HCT116 (cell line): ENCODE data around the gene MS4A15. TPM values are rescaled to one million over a fixed set of nuclear protein-coding genes. Genes with fewer than 3 reads are reported as not detected.

Source experiments
- ATAC-seq: fragments of 200-7000 bp; cut with Tn5 transposase; 2 replicates; pipeline ENCODE4 v1.9.1; 2020; ENCODE audit warnings: mild to moderate bottlenecking, moderate library complexity
- BruUV-seq: library from RNA; stranded (reverse); fragments of 400-500 nt; replicated peaks from 2 replicates; lab custom pipeline; 2021; lab: Mats Ljungman, UMichigan
- CTCF ChIA-PET: fragments of 300-600 bp; sonication (Branson Sonifier 250); formaldehyde crosslinking; loops from one replicate; lab custom pipeline; 2021; ENCODE audit warnings: antibody characterized with exemption; lab: Charles Lee
- POLR2A ChIA-PET: fragments of 300-600, 350-600 bp; sonication (Branson Sonifier 250); formaldehyde crosslinking; loops from one replicate; lab custom pipeline; 2021; ENCODE audit warnings: antibody characterized with exemption; lab: Charles Lee
- RAD21 ChIA-PET, 2 experiments: fragments of 300-600 bp; sonication (Branson Sonifier 250); formaldehyde crosslinking; loops; one replicate each; lab custom pipeline; 2023; ENCODE audit warnings: low total read pairs in 2 of 2; ENCODE audit not compliant: uncharacterized antibody in 2 of 2, unreplicated experiment in 2 of 2, low non-redundant PET in 1 of 2; lab: Charles Lee
- DNase-seq: peaks from one replicate; pipeline ENCODE4 v3.0.0-alpha.2; 2010; ENCODE audit warnings: low read depth, low spot score
- H2AFZ ChIP-seq: fragments of 200-600 bp; shearing (Covaris generic), sonication (generic); 2 replicates; pipeline ENCODE4 v1.6.1; 2017; ENCODE audit warnings: low read depth, mixed run types, mixed read lengths, antibody characterized with exemption, low read length; ENCODE audit not compliant: poor library complexity, severe bottlenecking
- H3K27ac ChIP-seq: 2 replicates; pipeline ENCODE4 v1.5.1; 2012; ENCODE audit warnings: low read depth, low read length
- H3K27me3 ChIP-seq: fragments of 200-600 bp; sonication (generic); 2 replicates; pipeline ENCODE4 v1.6.1; 2016; ENCODE audit warnings: mixed run types, low read length, mixed read lengths; ENCODE audit not compliant: insufficient read depth
- H3K36me3 ChIP-seq, 2 experiments: fragments of 200-500 bp in 1 of 2; fragments of 200-600 bp in 1 of 2; sonication (Bioruptor generic) in 1 of 2; sonication (generic) in 1 of 2; 2 replicates each; pipeline versions ENCODE4 v1.5.1 to v1.6.1; 2014 to 2016; ENCODE audit warnings: low read length in 2 of 2, inconsistent platforms in 1 of 2, mixed read lengths in 1 of 2, mixed run types in 1 of 2; ENCODE audit not compliant: insufficient read depth in 2 of 2, control insufficient read depth in 1 of 2
- H3K4me1 ChIP-seq, 2 experiments: fragments of 200-600 bp in 1 of 2; sonication (generic) in 1 of 2; 2 replicates each; pipeline versions ENCODE4 v1.5.1 to v1.6.1; 2012 to 2017; ENCODE audit warnings: low read length in 2 of 2, inconsistent platforms in 1 of 2, mild to moderate bottlenecking in 1 of 2, mixed read lengths in 1 of 2, mixed run types in 1 of 2, moderate library complexity in 1 of 2; ENCODE audit not compliant: insufficient read depth in 2 of 2, control insufficient read depth in 1 of 2
- H3K4me2 ChIP-seq: fragments of 200-600 bp; sonication (generic); 2 replicates; pipeline ENCODE4 v1.6.1; 2017; ENCODE audit warnings: mixed run types, low read length, mixed read lengths
- H3K4me3 ChIP-seq, 2 experiments: fragments of 200-600 bp in 1 of 2; sonication (generic) in 1 of 2; replicated peaks in 1 of 2; 2 replicates each; pipeline ENCODE4 v1.5.1; 2011 to 2016; ENCODE audit warnings: low read length in 2 of 2, control low read depth in 1 of 2, low read depth in 1 of 2, mild to moderate bottlenecking in 1 of 2, mixed read lengths in 1 of 2, mixed run types in 1 of 2
- H3K79me2 ChIP-seq: fragments of 200-600 bp; sonication (generic); 2 replicates; pipeline ENCODE4 v1.6.1; 2017; ENCODE audit warnings: mild to moderate bottlenecking, mixed run types, low read length, moderate library complexity, mixed read lengths; ENCODE audit not compliant: insufficient read depth
- H3K9ac ChIP-seq: fragments of 200-600 bp; sonication (generic); 2 replicates; pipeline ENCODE4 v1.6.1; 2016; ENCODE audit warnings: low read length, mixed read lengths
- H3K9me2 ChIP-seq: fragments of 200-600 bp; sonication (generic), shearing (Covaris generic); 2 replicates; pipeline ENCODE4 v1.6.1; 2017; ENCODE audit warnings: mixed run types, mild to moderate bottlenecking, moderate library complexity; ENCODE audit not compliant: insufficient read depth
- H3K9me3 ChIP-seq, 2 experiments: fragments of 200-500 bp in 1 of 2; fragments of 200-600 bp in 1 of 2; sonication (Bioruptor generic) in 1 of 2; sonication (generic) in 1 of 2; 2 replicates each; pipeline ENCODE4 v1.6.1; 2014 to 2017; ENCODE audit warnings: low read length in 2 of 2, mixed read lengths in 2 of 2, inconsistent platforms in 1 of 2, low read depth in 1 of 2, mild to moderate bottlenecking in 1 of 2, mixed run types in 1 of 2, moderate library complexity in 1 of 2; ENCODE audit not compliant: control insufficient read depth in 1 of 2, insufficient read depth in 1 of 2
- H4K20me1 ChIP-seq: fragments of 200-600 bp; sonication (generic), shearing (Covaris generic); 2 replicates; pipeline ENCODE4 v1.6.1; 2017; ENCODE audit warnings: mixed run types, mild to moderate bottlenecking, moderate library complexity; ENCODE audit not compliant: insufficient read depth
- ELF1 ChIP-seq: IDR thresholded peaks from 2 replicates; pipeline ENCODE4 v1.6.1; 2012; ENCODE audit warnings: low read depth, borderline replicate concordance
- EZH2phosphoT487 ChIP-seq: fragments of 200-600 bp; IDR thresholded peaks from 2 replicates; pipeline ENCODE4 v1.6.1; 2018; ENCODE audit warnings: antibody characterized with exemption, borderline replicate concordance
- YY1 ChIP-seq: IDR thresholded peaks from 2 replicates; pipeline ENCODE4 v1.6.1; 2011; ENCODE audit warnings: low read length, low read depth, moderate library complexity, mild to moderate bottlenecking; ENCODE audit not compliant: insufficient replicate concordance; ENCODE audit errors: extremely low read depth
- ZFX ChIP-seq: fragments of 450-650 bp; IDR thresholded peaks from 2 replicates; pipeline ENCODE4 v1.6.1; 2017
- intact Hi-C: fragments of 100-400 bp; cut with micrococcal nuclease; formaldehyde crosslinking; loops from 2 replicates; pipeline ENCODE4 v1.10.0; 2022
- total RNA-seq: library from RNA; stranded (reverse); gene quantifications from one replicate; pipeline ENCODE4 v1.2.1, GENCODE V29; 2021; ENCODE audit not compliant: unreplicated experiment
- TF ChIP-seq, protein P1 (sequence below), 3 experiments: fragments of 200-600 bp in 1 of 3; sonication (generic) in 1 of 3; IDR thresholded peaks in 2 of 3; conservative IDR thresholded peaks in 1 of 3; 2 replicates each; pipeline ENCODE4 v1.5.1; 2012 to 2017; ENCODE audit warnings: low read depth in 2 of 3, low read length in 2 of 3, antibody characterized with exemption in 1 of 3, borderline replicate concordance in 1 of 3, control low read depth in 1 of 3, mild to moderate bottlenecking in 1 of 3, mixed read lengths in 1 of 3, mixed run types in 1 of 3, moderate library complexity in 1 of 3; ENCODE audit not compliant: insufficient read depth in 1 of 3

The MS4A15 gene
- total RNA-seq, 1 experiment from 2014 or later, result 1.5 TPM

DNA sequence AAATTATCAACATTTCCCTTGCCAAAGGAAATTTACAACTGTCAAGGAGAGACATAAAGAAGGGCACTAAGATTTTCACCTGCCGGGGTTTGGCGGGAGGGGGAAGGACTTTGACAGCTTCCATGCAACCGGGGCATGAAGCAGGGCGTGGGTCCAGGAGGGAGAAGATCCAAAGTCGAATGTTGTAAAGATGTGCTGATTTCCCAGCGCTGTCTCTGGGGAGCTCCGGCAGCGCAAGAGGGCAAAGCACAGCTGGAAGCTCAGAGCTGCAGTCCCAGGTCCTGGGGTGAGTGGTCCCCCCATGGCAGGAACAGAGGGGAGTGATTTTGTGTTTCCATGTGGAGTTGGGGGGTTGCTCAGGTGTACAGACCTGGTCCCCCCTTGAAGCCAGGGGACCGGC lies 28.5 kb downstream of the MS4A15 start, which contains the start of gene MS4A10:
MS4A10 (plus strand) TSS at position 198 of the 400 bp plus-strand sequence. CDS start 5,003 bp downstream, outside the sequence.
- H3K9me2 ChIP-seq, result no peaks in the 10 kb centered on the region
- no peak within 1 kb of the TSS for H3K27ac ChIP-seq
- H3K36me3 ChIP-seq, result no peaks in the 10 kb centered on the region
- DNase-seq, result no peak
- no peak within 1 kb of the TSS for H3K4me2 ChIP-seq
- ChIA-PET CTCF (interaction anchor here (1.0 to 1.2 kb wide), 2 partner anchors 10 to 11 kb away, joined by 3 read pairs; no protein-coding TSS in a partner anchor), RAD21 (no interaction called here), POLR2A (no interaction called here)
- no peaks in the 10 kb centered on the region for H4K20me1 ChIP-seq
- no peak within 1 kb of the TSS for H2AFZ ChIP-seq
- no peaks in the 10 kb centered on the region for H3K9me3 ChIP-seq
- H3K27me3 ChIP-seq, result no peaks in the 10 kb centered on the region
- no peak for TF ChIP-seq EZH2phosphoT487
- H3K4me3 ChIP-seq, result no peak within 1 kb of the TSS
- no peaks in the 10 kb centered on the region for H3K4me1 ChIP-seq
- intact Hi-C loops, result no loop called here
- no peaks in the 10 kb centered on the region for H3K79me2 ChIP-seq
- no peak for ATAC-seq
- BruUV-seq, result no TSS peak
- no peak within 1 kb of the TSS for H3K9ac ChIP-seq

- ATAC-seq, result 0 out of 2 replicates have a peak, but pooled peaks have one; percentile 20
- Histone ChIP-seq H3K4me3 (no peak overlapping the region), H2AFZ (no peak overlapping the region), H3K27ac (no peak overlapping the region), H4K20me1 (no peaks in the 10 kb centered on the region), H3K79me2 (no peaks in the 10 kb centered on the region), H3K36me3 (no peaks in the 10 kb centered on the region), H3K9ac (no peak overlapping the region), H3K9me2 (no peaks in the 10 kb centered on the region), H3K4me1 (no peaks in the 10 kb centered on the region), H3K9me3 (no peaks in the 10 kb centered on the region), H3K27me3 (no peaks in the 10 kb centered on the region), H3K4me2 (no peak overlapping the region)
- CTCF ChIA-PET, result interaction anchor here (1.2 kb wide), 1 partner anchor 11 kb away, joined by 3 read pairs; no protein-coding TSS in a partner anchor
- RAD21 ChIA-PET, result no interaction called here
- POLR2A ChIA-PET, result interaction anchor here (0.7 kb wide), 1 partner anchor 472 kb away, joined by 3 read pairs; no protein-coding TSS in a partner anchor
- intact Hi-C loops, result no loop called here
- BruUV-seq, result no TSS peak
- TF ChIP-seq ZFX (no peak), ELF1 (no peak), YY1 (no peak)
- TF ChIP-seq, protein P1, sequence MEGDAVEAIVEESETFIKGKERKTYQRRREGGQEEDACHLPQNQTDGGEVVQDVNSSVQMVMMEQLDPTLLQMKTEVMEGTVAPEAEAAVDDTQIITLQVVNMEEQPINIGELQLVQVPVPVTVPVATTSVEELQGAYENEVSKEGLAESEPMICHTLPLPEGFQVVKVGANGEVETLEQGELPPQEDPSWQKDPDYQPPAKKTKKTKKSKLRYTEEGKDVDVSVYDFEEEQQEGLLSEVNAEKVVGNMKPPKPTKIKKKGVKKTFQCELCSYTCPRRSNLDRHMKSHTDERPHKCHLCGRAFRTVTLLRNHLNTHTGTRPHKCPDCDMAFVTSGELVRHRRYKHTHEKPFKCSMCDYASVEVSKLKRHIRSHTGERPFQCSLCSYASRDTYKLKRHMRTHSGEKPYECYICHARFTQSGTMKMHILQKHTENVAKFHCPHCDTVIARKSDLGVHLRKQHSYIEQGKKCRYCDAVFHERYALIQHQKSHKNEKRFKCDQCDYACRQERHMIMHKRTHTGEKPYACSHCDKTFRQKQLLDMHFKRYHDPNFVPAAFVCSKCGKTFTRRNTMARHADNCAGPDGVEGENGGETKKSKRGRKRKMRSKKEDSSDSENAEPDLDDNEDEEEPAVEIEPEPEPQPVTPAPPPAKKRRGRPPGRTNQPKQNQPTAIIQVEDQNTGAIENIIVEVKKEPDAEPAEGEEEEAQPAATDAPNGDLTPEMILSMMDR (IDR thresholded peaks at IDR 0.05 in 2 of 3, conservative IDR thresholded peaks at IDR 0.05 in 1 of 3; ENCODE audit: borderline replicate concordance in 1 of 3, insufficient read depth in 1 of 3, low read depth in 2 of 3, low read length in 2 of 3), result no peak
- no peak for DNase-seq
These were observed 29.2 kb downstream of the MS4A15 start for GRCh38 chr11:60785806-60786361.
